PC-3 (cell line): Measurements from ENCODE around the gene DGKB. TPM values are rescaled to one million over a fixed set of nuclear protein-coding genes. Genes with fewer than 3 reads are reported as not detected.

ENCODE experiments used
- ATAC-seq: fragments of 200-7000 bp; cut with Tn5 transposase; 2 replicates; pipeline ENCODE4 v1.9.1; 2020; ENCODE audit warnings: mild to moderate bottlenecking, moderate library complexity
- BruUV-seq: library from RNA; stranded (reverse); fragments of 400-500 nt; replicated peaks from 2 replicates; lab custom pipeline; 2021; lab: Mats Ljungman, UMichigan
- CTCF ChIA-PET: fragments of 300-600 bp; sonication (Branson Sonifier 250); formaldehyde crosslinking; loops from one replicate; lab custom pipeline; 2022; ENCODE audit warnings: antibody characterized with exemption; lab: Charles Lee
- POLR2A ChIA-PET: fragments of 300-600 bp; sonication (Branson Sonifier 250); formaldehyde crosslinking; loops from one replicate; lab custom pipeline; 2022; ENCODE audit warnings: antibody characterized with exemption; ENCODE audit not compliant: unreplicated experiment; lab: Charles Lee
- DNase-seq: peaks from one replicate; pipeline ENCODE4 v3.0.0-alpha.2; 2015
- H2AFZ ChIP-seq: fragments of 300-600 bp; sonication (generic); 2 replicates; pipeline ENCODE4 v1.6.0; 2016; ENCODE audit warnings: antibody characterized with exemption, low read length
- H3F3A ChIP-seq: fragments of 300-600 bp; sonication (generic); one replicate; pipeline ENCODE4 v1.6.0; 2017; ENCODE audit warnings: antibody characterized with exemption, low read length, control low read depth, mild to moderate bottlenecking; ENCODE audit not compliant: unreplicated experiment
- H3K27ac ChIP-seq: fragments of 300-600 bp; sonication (generic); 2 replicates; pipeline ENCODE4 v1.5.1; 2016; ENCODE audit warnings: mild to moderate bottlenecking, low read length
- H3K27me3 ChIP-seq: fragments of 300-600 bp; sonication (generic); 2 replicates; pipeline ENCODE4 v1.6.1; 2016; ENCODE audit warnings: low read length, mixed read lengths
- H3K36me3 ChIP-seq: fragments of 300-600 bp; sonication (generic); 2 replicates; pipeline ENCODE4 v1.6.1; 2016; ENCODE audit warnings: low read depth, mixed run types, low read length, mixed read lengths
- H3K4me1 ChIP-seq: fragments of 300-600 bp; sonication (generic); 2 replicates; pipeline ENCODE4 v1.5.1; 2016; ENCODE audit warnings: low read length; ENCODE audit not compliant: insufficient read depth
- H3K4me2 ChIP-seq: fragments of 300-600 bp; sonication (generic); 2 replicates; pipeline ENCODE4 v1.6.0; 2016; ENCODE audit warnings: low read length
- H3K4me3 ChIP-seq: fragments of 300-600 bp; sonication (generic); 2 replicates; pipeline ENCODE4 v1.5.1; 2016; ENCODE audit warnings: mild to moderate bottlenecking, low read length, mixed read lengths
- H3K79me2 ChIP-seq: fragments of 300-600 bp; sonication (generic); 2 replicates; pipeline ENCODE4 v1.6.1; 2017; ENCODE audit warnings: low read length, mixed read lengths
- H3K9ac ChIP-seq: fragments of 300-600 bp; sonication (generic); 2 replicates; pipeline ENCODE4 v1.6.0; 2016; ENCODE audit warnings: mild to moderate bottlenecking, low read length
- H3K9me2 ChIP-seq: fragments of 300-600 bp; sonication (generic); replicated peaks from 2 replicates; pipeline ENCODE4 v1.6.1; 2016; ENCODE audit warnings: mixed run types, low read length, mixed read lengths
- H3K9me3 ChIP-seq: fragments of 300-600 bp; sonication (generic); 2 replicates; pipeline ENCODE4 v1.6.1; 2016; ENCODE audit warnings: low read length, mixed read lengths
- H4K20me1 ChIP-seq: fragments of 300-600 bp; sonication (generic); 2 replicates; pipeline ENCODE4 v1.6.1; 2016; ENCODE audit warnings: low read length, mixed read lengths
- EZH2 ChIP-seq: fragments of 300-600 bp; sonication (generic); IDR thresholded peaks from one replicate; pipeline ENCODE4 v1.6.1; 2017; ENCODE audit warnings: antibody characterized with exemption, mild to moderate bottlenecking, low read length; ENCODE audit not compliant: unreplicated experiment
- EZH2phosphoT487 ChIP-seq: fragments of 300-600 bp; sonication (generic); IDR thresholded peaks from 2 replicates; pipeline ENCODE4 v1.6.1; 2018; ENCODE audit warnings: mild to moderate bottlenecking, antibody characterized with exemption, low read length, borderline replicate concordance
- intact Hi-C: fragments of 100-400 bp; cut with micrococcal nuclease; formaldehyde crosslinking; loops from 2 replicates; pipeline ENCODE4 v1.9.0; 2023
- total RNA-seq: library from RNA; depleted of rRNA; stranded (reverse); fragments of >200 nt; gene quantifications from 2 replicates; pipeline ENCODE4 v1.2.3, GENCODE V29; 2014
- TF ChIP-seq, protein P1 (sequence below): fragments of 300-600 bp; sonication (generic); conservative IDR thresholded peaks from 2 replicates; pipeline ENCODE4 v1.5.1; 2017; ENCODE audit warnings: antibody characterized with exemption, low read depth, mild to moderate bottlenecking, low read length

Gene DGKB
- total RNA-seq, 1 experiment from 2014 or later, result 0.15 TPM

DNA sequence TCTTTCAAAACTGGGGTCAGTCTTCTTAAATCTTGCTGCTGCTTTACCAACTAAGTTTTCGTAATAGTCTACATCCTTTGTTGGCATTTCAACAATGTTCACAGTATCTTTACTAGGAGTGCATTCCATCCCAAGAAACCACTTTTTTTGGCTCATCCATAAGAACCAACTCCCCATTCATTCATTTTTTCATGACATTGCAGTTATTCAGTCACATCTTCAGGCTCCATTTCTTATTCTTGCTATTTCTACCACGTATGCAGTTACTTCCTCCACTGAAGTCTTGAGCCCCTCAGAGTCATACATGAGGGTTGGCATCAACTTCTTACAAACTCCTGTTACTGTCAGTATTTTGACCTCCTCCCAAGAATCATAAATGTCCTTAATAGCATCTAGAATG lies 392.3 kb downstream of the DGKB start:
- Histone ChIP-seq H4K20me1 (no peaks in the 10 kb centered on the region), H3K27ac (no peak overlapping the region), H3F3A (no peaks in the 10 kb centered on the region), H3K4me2 (no peak overlapping the region), H3K79me2 (no peaks in the 10 kb centered on the region), H3K9me2 (no peaks in the 10 kb centered on the region), H3K36me3 (no peaks in the 10 kb centered on the region; the same call in 1 of the 2 replicates), H3K4me3 (no peak overlapping the region), H3K4me1 (peaks cover 14% of the 10 kb centered on the region; the same call in 1 of the 2 replicates), H2AFZ (no peak overlapping the region), H3K9ac (no peak overlapping the region), H3K27me3 (no peaks in the 10 kb centered on the region), H3K9me3 (no peaks in the 10 kb centered on the region)
- no TSS peak for BruUV-seq
- CTCF ChIA-PET, result no interaction called here
- no peak for ATAC-seq
- POLR2A ChIA-PET, result no interaction called here
- no peak for TF ChIP-seq EZH2phosphoT487
- intact Hi-C loops, result no loop called here
- DNase-seq, result no peak

DNA sequence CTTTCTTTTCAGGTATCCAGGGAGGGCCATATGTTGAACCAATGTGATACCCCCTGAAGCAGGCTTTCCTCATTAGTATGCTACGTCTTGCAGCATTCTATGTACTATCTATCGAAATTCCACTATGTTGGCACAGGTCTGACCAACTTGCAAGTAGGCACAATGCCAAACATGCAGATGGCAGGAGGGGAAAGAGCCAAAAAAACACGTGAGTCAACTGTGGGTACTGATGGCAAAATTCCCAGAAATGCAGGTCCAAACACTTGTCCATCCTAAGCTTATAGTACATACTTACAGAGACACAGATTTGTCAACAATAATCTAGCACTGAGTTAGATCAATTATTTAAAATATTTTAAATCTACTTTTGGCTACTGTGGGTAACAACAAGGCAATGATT lies 394.9 kb downstream of the DGKB start:
- POLR2A ChIA-PET, result interaction anchor here (0.6 kb wide), 2 partner anchors 16 to 38 kb away, joined by 3 to 5 read pairs; no protein-coding TSS in a partner anchor
- H3K79me2 ChIP-seq, result no peaks in the 10 kb centered on the region
- H3K27me3 ChIP-seq, result no peaks in the 10 kb centered on the region
- intact Hi-C loops, result loop anchor here (5.0 kb wide), 1 partner anchor 90 kb away; no protein-coding TSS in a partner anchor
- TF ChIP-seq, protein P1, sequence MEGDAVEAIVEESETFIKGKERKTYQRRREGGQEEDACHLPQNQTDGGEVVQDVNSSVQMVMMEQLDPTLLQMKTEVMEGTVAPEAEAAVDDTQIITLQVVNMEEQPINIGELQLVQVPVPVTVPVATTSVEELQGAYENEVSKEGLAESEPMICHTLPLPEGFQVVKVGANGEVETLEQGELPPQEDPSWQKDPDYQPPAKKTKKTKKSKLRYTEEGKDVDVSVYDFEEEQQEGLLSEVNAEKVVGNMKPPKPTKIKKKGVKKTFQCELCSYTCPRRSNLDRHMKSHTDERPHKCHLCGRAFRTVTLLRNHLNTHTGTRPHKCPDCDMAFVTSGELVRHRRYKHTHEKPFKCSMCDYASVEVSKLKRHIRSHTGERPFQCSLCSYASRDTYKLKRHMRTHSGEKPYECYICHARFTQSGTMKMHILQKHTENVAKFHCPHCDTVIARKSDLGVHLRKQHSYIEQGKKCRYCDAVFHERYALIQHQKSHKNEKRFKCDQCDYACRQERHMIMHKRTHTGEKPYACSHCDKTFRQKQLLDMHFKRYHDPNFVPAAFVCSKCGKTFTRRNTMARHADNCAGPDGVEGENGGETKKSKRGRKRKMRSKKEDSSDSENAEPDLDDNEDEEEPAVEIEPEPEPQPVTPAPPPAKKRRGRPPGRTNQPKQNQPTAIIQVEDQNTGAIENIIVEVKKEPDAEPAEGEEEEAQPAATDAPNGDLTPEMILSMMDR, result no peak
- no peak for TF ChIP-seq EZH2
- TF ChIP-seq EZH2phosphoT487, result no peak
- no peaks in the 10 kb centered on the region for H3K9me3 ChIP-seq
- H3K36me3 ChIP-seq, result no peaks in the 10 kb centered on the region; the same call in 1 of the 2 replicates
- no peaks in the 10 kb centered on the region for H3F3A ChIP-seq
- H3K4me3 ChIP-seq, result no peak overlapping the region
- BruUV-seq, result no TSS peak
- peaks cover 14% of the 10 kb centered on the region; the same call in 1 of the 2 replicates for H3K4me1 ChIP-seq
- H2AFZ ChIP-seq, result no peak overlapping the region
- H3K9ac ChIP-seq, result no peak overlapping the region
- H3K4me2 ChIP-seq, result no peak overlapping the region
- ATAC-seq (peak; percentile 93), DNase-seq (peak; percentile 94)
- CTCF ChIA-PET, result no interaction called here
- H4K20me1 ChIP-seq, result no peaks in the 10 kb centered on the region
- no peak overlapping the region for H3K27ac ChIP-seq
- H3K9me2 ChIP-seq, result no peaks in the 10 kb centered on the region

GRCh38 chr7:14505906-14506305 lies 396.6 kb downstream of the DGKB start:
- ATAC-seq (peak; percentile 30), DNase-seq (peak; percentile 3)
- intact Hi-C loops, result loop anchor here (5.0 kb wide), 1 partner anchor 91 kb away; no protein-coding TSS in a partner anchor
- ChIA-PET POLR2A (no interaction called here), CTCF (no interaction called here)
- H3K36me3 ChIP-seq, result no peaks in the 10 kb centered on the region; the same call in 1 of the 2 replicates
- H3K9me2 ChIP-seq, result no peaks in the 10 kb centered on the region
- no peak overlapping the region for H3K4me3 ChIP-seq
- no peaks in the 10 kb centered on the region for H3K27me3 ChIP-seq
- H3K27ac ChIP-seq, result no peak overlapping the region
- H4K20me1 ChIP-seq, result no peaks in the 10 kb centered on the region
- no peak for TF ChIP-seq EZH2phosphoT487
- TF ChIP-seq, protein P1, result no peak
- no peak overlapping the region for H3K9ac ChIP-seq
- no peaks in the 10 kb centered on the region for H3K9me3 ChIP-seq
- H3F3A ChIP-seq, result no peaks in the 10 kb centered on the region
- H3K4me1 ChIP-seq, result peaks cover 14% of the 10 kb centered on the region; the same call in 1 of the 2 replicates
- no peak overlapping the region for H2AFZ ChIP-seq
- no TSS peak for BruUV-seq
- no peaks in the 10 kb centered on the region for H3K79me2 ChIP-seq
- no peak overlapping the region for H3K4me2 ChIP-seq
